HG03521 (cell line): ENCODE results near the gene ALPP.
"Not testable (repeated sequence)": the region's sequence is repeated elsewhere in the genome, so short reads cannot be mapped to it uniquely, and the experiment has no call there.

Experiments
- ATAC-seq: cut with Tn5 transposase; IDR thresholded peaks from one replicate; pipeline ENCODE4 v1.9.1; 2021; ENCODE audit warnings: mild to moderate bottlenecking, moderate library complexity; ENCODE audit not compliant: unreplicated experiment

ALPP gene

GRCh38 chr2:232378735-232379151, at the start of gene ALPP:
Gene ALPP (plus strand): TSS chr2:232378751. CDS start chr2:232378803, 52 bp downstream.
- not testable (repeated sequence) for ATAC-seq

DNA sequence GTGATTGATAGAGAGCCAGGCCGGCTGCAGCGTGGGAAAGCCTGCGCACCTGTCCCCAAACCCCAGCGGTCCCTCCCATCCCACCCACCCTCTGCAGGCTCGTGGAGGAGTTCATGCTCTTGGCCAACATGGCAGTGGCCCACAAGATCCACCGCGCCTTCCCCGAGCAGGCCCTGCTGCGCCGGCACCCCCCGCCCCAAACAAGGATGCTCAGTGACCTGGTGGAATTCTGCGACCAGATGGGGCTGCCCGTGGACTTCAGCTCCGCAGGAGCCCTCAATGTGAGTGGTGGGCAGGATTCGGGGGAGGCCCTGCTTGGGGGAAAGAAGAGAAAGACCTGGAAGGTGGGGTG, 48.9 kb upstream of the ALPP start:
- no peak for ATAC-seq

DNA sequence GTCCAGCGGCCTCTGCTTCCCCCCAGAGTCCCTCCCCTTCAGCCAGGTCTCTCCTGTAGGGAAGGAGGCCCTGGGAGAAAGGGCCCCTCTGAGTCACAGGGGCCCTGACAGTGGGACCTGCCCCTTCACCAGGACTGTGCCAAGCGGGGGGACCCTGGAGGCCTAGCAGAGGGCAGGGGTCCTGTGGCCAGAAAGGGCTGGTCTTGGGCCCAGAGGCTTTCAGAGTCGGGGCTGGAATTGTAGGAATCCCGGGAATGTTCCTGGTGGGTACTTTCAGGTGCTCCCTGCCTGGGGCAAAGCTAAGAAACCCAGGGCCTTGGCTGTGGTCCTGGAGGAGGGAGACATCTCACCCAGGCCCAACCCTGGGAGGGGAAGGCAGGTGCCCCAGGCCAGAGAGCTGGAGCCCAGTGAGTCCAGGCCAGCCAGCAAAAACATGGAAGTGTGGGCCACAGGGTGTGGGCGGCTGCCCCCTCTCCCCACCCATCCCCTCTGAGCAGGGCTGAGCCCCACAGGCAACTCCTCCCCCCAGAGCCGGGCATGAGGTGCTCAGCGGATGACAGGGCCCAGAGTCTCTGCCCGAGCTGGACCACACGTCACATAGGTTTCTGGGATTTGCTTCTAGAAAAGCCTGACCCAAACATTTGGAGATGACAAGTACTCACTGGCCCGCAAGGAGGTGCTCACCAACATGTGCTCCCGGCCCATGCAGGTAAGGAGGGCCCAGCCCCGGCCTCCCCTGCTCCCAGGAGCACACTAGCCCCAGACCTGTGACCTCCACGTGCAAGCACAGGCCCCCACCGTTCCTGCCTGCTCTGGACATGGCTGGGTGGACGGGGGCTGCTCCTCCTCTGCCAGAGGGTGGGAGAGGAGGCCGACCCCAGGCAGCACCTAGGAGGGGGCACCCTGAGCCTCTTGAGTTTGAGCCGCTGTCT, 48.2 kb upstream of the ALPP start:
- no peak for ATAC-seq

- ATAC-seq: not testable (repeated sequence)
Observed at GRCh38 chr2:232331061-232331460, 47.5 kb upstream of the ALPP start.

DNA sequence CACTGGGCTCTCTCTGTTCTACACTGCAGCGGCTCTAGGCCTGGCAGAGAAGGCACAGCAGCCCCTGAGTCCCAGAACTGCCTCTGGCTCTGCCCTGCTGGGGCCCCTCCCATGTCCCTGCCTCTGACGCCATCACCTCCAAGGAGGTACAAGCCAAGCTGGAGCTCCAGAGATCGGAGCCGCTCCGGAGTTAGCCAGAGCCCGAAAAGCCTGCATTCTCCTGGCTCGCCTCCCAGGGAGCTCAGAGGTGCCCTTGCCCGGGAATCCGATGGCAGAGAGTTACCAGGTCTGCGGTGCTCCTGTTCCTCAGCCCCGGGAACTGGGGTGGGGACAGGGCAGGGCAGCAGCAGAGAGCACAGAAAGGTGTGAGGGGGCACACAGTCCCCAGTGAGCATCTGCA, 46.9 kb upstream of the ALPP start:
- ATAC-seq: not testable (repeated sequence)

- not testable (repeated sequence) for ATAC-seq
Observed at GRCh38 chr2:232332244-232332939, 46.2 kb upstream of the ALPP start.

DNA sequence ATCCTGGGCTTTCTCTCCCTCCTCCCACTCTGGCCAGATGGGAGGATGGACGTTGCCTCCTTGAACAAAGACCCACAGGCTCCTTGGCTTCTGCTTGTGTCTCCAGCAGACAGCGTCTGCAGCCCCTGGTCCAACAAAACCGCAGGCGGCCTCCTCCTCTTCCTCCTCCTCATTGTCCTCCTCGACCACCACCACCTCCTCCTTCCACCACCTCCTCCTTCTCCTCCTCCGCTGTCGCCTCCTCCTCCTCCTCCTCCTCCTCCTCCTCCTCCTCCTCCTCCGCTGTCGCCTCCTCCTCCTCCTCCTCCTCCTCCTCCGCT, 45.7 kb upstream of the ALPP start:
- no peak for ATAC-seq

DNA sequence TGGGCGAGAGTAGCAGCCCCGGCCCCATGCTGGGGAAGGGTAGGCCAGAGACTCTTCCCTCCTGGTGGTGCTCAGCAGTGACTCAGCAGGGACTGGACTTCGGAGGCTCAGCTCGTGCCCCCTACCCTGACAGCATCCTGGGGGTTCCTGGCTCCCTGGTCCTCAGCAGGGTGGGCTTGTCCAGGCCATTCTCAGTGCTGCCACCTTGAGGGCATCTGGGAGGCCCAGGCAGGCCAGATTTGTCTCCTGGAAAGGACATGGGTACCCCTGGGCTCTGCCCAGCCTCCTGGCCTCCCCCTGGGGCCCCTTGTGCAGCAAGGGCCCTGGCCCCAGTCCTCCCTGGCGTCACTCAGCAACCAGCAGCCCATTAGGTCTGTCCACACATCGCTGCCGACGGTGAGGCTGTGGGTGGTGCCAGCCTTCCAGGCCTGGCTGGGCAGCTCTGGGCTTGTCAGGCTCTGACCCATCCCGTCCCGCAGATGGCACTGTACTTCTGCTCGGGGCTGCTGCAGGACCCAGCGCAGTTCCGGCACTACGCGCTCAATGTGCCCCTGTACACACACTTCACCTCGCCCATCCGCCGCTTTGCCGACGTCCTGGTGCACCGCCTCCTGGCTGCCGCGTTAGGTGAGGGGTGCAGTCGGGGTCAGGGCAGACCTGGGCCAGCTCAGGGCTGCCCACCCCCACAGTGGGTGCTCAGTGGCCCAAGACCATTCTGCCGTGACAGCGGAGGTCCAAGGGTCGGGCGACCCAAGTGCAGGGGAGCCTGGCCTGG, 45.0 kb upstream of the ALPP start:
- no peak for ATAC-seq

DNA sequence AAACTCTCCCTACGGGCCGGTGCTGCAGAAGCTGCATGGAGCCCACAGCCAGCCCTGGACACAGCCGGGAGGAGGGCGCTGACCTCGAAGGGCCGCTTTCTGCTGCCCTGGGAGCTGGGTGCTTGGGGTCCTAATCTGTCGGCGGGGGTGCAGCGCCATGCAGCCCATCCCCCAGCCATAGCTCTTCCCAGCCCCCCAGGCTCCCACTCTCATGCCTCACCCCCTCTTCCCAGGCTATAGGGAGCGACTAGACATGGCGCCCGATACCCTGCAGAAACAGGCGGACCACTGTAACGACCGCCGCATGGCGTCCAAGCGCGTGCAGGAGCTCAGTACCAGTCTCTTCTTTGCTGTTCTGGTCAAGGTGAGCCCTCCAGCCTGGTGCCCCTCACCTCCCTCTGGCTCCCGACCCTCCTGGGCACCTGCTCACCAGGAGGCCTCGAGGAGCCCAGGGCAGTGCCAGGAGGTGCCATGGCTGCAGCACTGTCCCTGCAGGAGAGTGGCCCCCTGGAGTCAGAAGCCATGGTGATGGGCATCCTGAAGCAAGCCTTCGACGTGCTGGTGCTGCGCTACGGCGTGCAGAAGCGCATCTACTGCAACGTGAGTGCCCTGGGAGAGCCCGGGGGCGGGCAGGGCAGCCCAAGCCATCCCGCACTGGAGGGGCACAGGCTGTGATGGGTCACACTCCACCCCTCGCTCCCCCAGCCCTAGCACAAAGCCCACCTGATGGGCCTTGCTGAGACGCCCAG, 44.2 kb upstream of the ALPP start:
- ATAC-seq: not testable (repeated sequence)

- not testable (repeated sequence) for ATAC-seq
Observed at GRCh38 chr2:232334885-232335205, 43.7 kb upstream of the ALPP start.

- not testable (repeated sequence) for ATAC-seq
Observed at GRCh38 chr2:232335206-232335858, 43.2 kb upstream of the ALPP start.

GRCh38 chr2:232335859-232336215, 42.7 kb upstream of the ALPP start:
- no peak for ATAC-seq

GRCh38 chr2:232336241-232336736, 42.3 kb upstream of the ALPP start:
- no peak for ATAC-seq

- no peak for ATAC-seq
Observed at GRCh38 chr2:232336981-232337720, 41.4 kb upstream of the ALPP start.

- ATAC-seq: not testable (repeated sequence)
Observed at GRCh38 chr2:232338094-232338758, 40.3 kb upstream of the ALPP start.

DNA sequence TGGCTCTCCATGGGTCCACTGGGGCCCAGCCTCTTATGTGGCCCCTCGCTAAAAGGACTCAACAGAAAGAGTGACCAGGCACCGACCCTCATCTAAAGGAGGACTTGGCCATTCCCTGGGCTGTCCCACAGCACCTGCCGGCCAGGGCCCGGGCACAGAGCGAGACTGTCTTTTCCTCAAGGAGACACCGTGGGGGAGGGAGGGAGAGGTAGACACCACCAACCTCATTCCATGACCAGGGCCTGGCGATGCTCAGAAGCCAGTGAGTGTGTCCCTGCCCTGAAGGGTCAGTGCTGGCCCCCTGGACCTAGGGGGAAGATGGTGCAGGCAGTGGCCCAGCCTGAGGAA, 39.8 kb upstream of the ALPP start:
- no peak for ATAC-seq

DNA sequence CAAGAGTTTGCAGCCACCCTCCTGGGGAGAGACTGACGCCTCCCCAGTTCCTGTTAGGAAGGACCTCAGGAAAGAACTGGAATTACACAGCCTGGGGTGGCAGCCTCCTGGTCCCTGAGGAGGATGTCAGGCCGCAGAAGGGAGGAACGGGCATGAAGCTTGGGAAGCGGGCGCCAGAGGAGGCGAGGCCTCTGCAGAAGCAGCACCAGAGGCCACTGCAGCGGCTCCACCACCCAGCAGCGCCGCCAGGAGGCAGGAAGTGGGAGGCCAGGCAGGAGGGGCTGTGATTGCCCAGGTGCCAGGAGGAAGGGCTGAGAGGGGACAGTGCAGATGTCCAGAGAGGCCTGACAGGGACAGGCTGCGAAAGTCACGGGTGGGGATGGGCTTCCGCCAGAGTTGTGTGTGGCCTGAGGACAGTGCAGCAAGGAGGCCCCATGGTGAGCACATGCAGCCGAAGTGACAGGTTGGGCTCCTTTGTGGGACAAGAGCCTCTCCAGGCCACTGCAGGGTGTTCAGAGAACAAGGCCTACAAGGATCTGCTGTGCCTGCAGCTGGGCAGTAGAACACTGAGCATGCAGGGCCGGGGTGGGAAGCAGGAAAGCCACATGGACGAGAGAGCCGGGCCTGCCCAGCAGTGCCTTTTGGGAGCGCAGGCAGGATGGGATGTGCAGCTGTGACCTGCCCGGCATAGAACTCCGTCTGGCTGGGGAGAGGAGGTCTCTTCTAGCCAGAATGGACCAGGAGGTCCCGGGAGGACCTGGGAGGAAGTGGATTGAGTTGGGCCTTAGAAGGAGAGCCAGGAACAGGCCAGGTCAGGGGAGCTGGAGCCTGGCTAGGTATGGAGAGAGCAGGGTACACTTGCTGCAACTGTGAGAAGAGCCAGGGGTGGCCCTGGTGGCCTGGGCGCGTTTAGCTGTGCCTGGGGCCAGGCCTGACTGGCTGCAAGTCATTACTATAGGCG, 39.1 kb upstream of the ALPP start:
- no peak for ATAC-seq
